Measurements from ENCODE around the gene TTLL11.

Gene TTLL11

DNA sequence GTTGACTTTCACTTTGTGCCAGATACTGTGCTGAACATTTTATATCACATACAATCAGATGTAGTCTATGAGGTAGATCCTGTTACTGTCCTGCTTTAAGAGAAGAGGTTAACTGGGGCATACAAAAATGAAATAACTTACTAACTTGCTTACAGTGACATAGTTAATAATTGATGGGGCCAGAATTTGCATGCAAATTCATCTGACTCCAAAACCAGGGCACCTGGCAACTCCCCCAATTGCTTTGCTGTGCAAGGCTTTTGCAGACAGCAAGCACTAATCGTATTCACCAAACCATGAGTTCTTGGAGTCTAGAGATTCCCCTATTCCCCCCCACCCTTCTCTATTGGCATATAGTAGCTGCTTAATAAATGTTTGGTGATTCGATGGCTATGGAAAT, 155.9 kb downstream of the TTLL11 start:
- DNase-seq (ENCODE audit: low read depth) = no peak

DNA sequence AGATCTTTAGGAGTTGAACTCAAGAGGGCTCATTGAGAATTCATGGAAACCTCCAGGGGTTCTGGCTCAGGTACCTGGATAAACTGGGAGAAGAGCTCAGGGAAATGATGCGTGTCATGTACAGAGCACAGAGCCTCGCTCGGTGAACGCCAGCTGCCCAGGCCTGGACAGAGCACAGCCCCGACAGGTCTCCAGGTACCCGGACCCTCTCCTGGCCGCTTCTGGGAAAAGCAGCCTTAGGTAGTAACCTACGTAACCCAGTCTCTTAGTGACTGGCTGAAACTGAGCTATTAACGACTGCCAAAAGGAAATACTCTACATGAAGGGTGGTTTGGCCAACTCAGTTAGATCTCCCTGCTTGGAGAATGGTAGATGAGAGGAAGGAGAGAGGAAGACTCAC, 157.4 kb downstream of the TTLL11 start:
- no peak for DNase-seq (ENCODE audit: low read depth)

DNA sequence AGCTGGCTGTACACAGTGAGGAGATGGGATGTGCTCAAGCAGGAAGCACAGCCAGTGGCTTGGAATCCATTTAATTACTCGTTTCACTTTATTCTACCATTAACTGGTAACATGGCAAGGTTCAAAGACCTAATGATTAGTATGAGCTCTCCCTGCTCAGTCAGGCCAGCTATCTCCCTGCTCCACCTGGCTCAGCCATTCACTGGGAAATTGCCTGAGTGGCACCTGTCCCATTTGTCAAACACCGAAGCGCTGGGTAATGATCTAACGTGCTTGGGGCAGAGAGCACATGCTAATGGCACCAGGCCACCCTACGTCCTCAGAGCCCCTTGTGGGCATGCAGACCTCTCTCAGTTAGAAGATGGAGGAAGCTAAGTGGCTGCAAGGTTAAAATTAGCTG, 162.2 kb downstream of the TTLL11 start:
- no peak for DNase-seq (ENCODE audit: low read depth)

DNA sequence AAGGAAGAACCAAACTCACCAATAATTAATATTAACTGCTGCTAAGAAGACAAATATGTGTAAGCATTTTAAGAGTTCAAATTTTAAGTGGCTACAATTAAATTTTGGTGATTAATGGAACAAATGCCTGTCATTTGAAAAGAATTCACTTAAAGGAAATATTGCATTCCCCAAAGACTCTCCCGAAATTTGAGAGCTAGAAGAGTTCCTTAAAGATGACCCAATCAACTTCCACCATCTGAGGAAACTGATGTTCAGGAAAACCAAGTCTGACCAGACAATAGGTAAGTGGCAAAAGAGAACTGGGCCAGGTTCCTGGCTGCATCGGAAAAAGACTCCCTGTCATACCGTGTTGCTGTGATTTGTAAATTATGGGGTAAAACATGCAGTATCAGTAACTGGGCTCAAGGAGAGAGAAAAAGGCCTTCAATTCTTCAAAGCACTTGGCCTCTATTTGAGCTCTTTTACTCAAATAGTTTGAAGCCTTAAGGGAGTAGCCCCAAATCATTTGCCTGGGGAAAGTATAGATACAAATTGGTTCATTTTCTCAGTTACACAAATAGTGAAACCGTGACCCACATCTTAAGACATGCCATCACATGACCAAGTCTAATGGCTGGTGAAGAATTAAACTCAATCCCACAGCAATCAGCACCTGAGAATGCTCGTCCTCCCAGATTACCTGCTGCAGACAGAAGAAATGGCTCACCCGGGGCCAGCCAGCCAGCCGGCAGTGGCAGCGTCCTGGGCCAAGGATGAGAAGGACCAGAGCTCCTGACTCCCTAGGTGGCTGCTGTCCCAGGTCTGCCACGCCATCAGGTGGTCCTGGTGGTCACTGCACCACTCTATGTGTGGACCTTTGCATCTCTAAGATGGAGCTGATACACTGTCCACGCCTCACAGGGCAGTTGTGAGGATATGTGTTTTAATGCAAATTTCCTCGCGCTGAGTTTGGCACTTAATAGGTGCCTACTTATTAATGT, 162.9 kb downstream of the TTLL11 start:
- no peak for DNase-seq (ENCODE audit: low read depth)

DNA sequence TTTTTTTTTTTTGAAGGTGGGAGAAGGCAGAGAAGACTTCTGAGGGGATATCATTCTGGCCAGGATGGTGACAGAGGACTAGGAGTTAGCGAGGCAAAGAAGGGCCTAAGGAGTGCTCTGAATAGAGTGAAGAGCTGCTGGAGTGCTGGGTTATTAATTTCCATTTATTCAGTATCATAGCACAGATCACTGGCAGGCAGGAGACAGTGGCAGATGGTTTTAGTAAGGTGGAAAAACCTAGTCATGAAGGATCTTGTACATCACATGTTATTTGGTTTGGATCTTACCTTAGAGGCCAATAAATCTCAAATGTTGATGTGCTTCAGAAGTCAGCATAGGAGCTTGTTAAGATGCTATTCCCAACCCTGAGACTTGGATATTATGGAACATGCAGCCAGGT, 165.5 kb downstream of the TTLL11 start:
- no peak for DNase-seq (ENCODE audit: low read depth)

DNA sequence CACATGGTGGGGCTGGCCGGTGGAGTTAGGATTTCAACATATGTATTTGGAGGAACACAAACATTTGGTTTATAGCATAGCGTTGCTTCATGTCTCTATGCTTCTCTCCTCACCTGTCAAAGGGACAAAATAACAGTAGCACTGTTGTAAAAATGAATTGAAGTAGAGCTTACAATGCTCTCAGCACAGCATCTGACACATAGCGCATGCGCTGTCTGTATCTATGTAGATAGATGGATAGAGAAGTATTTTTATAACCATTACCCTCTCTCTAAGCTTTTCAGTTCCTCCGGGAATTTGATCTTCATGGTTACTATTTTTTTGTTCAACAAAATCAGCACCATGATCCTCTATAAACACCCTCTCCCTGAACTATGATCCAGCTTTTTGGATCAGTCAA, 166.0 kb downstream of the TTLL11 start:
- no peak for DNase-seq (ENCODE audit: low read depth)

DNA sequence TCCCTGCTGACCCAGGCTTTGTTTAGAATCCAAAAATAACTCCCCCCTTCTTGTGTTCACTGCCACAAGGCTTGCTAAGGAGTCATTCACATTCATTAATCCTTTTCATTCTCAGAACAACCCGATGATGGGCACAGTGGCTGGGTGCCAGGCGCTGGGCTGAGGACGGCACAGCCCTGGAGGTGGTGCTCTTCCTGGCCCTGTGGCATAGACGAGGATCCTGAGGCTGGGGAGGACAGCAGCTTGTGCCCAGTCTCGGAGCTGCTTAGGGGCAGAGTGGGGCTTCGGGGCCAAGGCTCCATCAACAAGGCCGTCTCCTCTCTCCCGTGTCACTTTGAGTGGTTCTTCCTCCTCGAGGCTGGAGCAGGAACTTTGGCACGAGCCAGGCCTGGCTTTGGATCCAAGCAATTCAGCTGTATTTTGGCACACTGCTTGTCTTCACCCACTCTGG, 166.7 kb downstream of the TTLL11 start:
- no peak for DNase-seq (ENCODE audit: low read depth)

DNA sequence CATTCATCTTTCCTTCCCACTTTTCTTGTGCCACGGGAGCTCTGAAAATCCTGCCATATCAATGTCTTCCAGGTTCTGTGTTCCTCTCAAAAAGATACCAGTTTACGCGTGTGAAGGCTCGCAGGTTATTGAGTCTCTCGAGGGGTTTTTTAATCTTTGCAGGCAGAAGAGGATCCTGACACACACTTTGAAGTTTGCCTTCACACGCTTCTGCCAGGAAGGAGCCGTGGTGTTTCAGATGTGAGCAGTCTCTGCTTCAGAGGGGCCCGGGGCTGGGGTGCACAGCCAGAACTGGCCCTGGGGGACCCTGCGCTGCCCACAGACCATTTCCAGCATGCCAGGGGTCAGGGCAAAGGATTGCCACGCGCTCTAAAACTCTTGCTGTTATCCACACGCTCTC, 167.2 kb downstream of the TTLL11 start:
- DNase-seq (ENCODE audit: low read depth) = no peak

DNA sequence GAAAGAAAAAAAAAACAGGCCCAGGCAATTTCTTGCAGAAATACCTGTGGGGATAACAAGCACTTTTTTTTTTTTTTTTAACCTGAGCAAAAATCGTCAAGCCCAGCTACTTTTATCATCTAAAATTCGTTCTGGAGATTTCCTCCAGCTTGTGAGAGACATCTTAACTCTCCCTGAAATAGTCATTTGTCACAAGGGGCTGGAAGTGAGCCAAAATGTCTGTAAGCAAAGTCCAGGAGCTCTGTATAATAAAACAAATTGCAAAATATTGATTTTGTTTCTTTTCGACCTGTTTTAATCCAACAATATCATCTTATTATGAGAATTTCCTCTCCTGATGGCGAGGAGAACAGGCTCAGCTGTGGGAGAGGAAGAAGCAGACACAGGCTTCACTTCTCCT, 168.4 kb downstream of the TTLL11 start:
- no peak for DNase-seq (ENCODE audit: low read depth)

DNA sequence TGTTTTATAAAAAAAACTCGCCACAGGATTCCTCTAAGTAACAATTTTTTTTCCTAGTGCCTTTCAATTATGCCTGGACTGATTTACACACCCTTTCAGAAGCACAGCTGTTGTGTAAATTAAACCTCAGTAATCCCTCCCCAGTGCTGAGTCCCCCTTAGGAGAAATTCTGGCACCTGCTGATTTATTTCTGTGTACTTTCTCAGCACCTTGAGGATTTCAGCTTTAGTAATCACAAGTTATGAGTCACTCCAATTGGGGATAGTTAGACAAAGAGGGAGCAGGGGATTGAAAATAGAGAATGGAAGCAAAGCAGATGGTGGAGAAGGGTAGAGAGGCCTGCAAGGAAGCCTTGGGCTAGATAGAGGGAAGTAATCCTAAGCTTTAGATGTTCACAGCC, 171.7 kb downstream of the TTLL11 start:
- DNase-seq (ENCODE audit: low read depth) = no peak

DNA sequence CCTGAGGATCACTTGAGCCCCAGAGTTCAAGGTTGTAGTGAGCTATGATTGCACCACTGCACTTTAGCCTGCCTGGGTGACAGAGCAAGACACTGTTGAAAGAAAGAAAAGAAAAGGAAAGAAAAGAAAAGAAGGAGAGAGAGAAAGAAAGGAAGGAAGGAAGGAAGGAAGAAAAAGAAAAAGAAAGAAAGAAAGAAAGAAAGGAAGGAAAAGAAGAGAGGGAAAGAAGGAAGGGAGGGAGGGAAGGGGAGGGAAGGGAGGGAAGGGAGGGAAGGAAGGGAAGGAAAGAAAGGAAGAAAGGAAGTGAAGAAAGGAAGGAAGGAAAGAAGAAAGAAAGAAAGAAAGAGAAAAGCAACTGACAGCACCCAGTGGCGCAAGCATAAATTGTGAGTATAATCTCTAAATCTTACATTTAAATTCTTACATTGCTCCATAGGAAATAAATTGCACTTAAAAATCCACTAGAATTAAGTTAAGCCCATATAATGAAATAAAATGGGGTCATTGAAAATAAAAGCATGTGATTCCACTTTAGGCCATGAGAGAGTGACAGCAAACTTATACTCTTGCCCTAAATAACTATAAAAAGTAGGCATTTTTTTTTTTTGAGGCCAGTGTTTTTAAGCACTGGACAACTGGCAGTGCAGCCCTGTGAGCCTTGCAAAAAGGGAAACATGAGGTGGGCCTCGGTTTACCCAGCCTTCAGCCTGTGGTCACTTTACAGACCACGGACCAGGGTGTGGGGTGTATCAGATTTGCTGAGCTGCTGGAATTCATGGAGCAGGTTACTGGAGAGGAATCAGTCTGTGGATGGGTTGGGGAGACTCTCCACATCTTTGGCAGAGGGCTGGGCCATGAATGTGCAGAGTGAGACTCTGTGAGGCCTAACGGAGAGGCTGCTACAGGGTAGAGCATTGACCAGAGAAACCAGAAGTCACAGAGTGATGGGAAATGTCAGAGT, 175.5 kb downstream of the TTLL11 start:
- DNase-seq (ENCODE audit: low read depth) = no peak

DNA sequence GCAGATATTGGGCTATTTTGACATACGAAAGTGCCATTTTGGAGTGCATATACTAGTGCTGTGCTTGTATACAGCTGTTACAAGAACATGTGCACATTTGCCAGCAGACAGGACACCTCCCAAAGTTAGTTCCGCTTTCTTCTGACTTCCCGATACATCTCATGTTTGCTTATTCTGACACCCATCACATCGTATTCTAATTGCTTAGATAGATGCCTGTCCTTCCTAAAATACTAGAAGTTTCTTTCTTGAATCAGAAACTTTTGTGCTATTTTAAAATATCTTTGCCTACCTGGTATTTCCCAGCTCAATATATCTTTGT, 177.8 kb downstream of the TTLL11 start:
- no peak for DNase-seq (ENCODE audit: low read depth)

DNA sequence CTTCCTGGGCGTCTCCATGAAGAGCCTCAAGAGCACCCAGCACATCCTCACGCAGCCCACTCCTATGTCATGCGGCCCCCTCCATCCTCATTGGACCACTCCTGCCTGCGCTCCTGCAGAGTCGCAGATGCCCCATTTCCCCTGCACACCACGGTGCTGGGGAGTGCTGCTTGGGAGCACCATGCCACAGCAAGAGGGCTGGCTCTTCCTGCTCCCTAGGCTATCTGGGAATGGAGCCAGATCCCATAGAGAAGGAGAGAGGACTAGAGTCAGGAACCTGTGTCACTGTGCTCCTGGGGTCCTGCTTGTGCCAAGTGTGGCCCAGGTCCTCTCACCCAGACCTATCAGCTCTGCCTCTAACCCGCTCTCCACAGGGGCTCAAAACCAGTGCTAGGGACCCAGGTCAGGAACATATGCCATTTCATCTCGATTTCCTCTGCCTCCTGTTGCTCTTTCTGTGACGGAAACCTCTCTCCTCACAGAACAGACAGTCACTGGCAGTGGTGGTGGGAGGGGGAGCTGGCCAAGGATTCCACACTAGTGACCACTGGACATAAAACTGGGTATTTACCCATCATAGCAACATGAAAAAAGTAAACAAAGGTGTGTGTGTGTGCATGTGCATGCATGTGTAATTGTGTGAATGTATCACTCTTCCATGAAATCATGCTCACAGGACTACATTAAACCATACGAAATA, 178.4 kb downstream of the TTLL11 start:
- no peak for DNase-seq (ENCODE audit: low read depth)

DNA sequence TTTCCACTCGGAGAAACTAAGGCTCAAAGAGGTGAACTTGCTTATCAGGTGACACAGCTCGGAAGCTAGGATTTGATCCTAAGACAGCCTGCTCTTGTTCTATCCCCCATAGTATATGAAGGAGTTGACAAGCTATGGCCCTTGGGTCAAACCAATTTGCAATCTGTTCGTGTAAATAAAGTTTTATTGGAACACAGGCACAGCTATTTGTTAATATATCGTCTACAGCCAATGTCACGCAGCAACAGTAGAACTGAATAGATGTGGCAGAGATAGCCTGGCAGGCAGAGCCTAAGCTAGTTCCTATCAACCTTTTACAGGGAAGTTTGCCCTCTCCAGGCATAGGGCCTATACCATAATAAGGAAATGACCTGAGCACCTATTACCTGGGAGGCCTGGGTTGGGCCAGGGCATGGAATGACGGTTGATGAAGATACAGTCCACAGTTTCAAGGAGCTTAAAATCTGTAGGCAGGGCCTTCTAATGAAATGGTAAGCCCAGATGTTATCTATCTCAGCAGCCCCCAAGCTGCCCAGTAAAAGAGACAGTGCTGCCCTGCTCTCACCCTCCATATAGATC, 179.0 kb downstream of the TTLL11 start:
- no peak for DNase-seq (ENCODE audit: low read depth)

DNA sequence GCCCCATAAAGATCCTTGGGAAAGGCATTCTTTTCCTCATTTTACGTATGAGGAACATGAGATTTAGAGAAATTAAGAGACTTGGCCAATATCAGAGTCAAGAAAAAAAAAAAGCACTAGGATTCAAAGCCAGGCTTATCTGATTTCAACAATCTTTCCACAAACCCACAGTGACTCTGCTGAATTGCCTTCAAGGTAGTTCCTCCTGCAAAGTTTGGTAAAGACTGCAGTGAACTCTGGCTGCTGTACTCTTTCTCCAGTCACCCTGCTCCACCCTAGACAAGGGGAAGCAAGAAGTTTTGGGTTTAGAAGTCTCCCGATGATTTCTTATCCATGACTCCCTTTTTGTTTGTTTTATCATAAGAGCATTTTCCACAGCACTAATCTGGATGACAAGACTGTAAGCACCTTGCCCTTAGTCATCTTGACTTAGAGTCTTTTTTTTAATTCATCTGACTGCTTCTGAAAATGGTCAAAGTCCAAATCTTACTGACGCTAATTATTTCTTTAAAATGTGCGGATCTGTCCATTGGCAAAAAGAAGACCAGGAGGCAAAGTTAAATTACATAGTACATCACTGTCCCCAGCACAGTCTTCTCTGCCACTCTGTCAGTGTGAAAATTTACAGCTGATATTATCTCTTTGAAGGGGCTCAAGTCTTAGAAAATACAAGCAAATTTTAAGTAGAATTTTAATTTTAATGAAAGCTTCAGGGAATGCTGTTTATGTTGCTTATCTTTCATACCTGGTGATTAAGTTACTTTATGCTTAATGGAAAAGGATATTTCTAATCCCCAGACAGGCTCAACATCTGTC, 180.1 kb downstream of the TTLL11 start:
- peak; percentile 15 for DNase-seq (ENCODE audit: low read depth)

DNA sequence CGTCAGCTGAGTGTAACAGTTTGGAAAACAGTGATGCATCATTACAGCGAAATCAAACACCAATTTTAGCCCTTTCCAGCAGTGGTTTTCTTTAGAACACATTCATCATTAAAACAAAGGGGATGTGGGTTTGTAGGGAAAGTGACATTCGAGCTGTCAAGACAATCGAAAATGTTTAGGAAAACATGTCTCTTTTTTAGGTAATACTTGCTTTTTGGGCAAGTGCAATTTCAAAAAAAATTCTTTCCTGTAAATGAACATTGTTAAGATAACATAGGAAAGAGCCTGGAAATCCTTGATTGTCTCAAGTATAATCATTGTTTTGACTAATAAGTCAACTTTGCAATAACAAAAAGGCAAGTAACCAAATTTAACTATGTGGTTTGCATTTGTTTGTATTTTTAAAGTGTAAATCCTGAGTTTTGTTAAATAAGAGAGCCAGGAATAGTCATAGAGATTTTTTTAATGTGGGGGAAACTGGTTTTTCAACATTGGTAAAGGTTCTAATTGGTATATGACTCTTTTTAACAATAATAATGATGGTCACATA, 182.5 kb downstream of the TTLL11 start:
- no peak for DNase-seq (ENCODE audit: low read depth)

DNA sequence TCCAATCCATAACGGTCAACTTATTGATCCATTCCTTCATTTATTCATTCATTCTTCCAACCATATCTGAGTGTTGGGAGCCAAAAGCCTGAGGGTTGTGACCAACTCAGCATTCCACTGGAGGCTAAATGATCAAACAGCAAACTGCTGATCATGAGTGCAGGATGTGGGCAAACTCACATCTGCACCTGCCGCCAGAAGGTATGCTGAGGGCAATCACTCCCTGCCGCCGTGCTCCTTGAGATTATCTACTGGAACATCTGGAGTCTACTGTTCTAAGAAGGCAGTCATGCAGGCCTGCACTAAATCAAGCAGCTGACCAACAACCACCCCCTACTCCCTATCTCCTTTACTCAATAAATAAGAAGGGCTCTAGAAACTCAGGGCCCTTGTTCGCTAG, 184.0 kb downstream of the TTLL11 start:
- no peak for DNase-seq (ENCODE audit: low read depth)

DNA sequence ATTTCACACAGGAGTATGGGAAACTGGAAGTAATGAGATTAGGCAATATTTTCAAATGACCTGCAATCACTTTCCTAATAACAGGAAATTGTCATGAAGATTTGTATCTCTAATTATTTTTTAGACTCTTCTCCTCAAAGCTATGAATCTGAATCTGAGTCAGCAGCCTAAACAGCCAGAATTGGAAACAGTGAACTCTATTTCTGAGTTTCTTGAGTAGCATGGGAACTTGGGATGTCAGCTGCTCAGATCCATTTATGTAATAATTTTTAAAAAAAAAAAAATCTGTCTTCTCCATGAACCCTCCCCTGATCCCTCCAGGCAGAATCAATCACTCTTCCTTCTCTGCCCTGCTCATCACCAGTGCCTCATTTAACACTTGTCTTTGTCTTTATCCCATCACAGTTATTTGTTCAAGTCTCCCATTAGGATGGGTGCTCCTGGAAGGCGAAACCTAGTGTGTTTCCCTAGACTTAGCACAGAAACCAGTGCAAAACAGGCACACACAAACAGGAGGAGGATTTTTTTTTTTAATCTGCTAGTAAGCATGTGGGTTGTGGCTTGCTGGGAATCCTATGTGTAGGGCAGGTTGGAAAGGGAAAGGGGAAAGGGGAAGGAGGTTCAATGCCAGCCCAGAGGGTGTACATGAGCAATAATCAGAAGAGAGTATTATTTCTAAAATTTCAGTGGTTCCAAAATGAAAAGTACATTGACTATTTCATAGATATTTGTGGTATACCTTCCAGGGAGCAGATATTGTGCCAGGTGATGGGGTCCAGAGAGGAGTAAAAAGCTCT, 186.8 kb downstream of the TTLL11 start:
- peak; percentile 35 for DNase-seq (ENCODE audit: low read depth)

DNA sequence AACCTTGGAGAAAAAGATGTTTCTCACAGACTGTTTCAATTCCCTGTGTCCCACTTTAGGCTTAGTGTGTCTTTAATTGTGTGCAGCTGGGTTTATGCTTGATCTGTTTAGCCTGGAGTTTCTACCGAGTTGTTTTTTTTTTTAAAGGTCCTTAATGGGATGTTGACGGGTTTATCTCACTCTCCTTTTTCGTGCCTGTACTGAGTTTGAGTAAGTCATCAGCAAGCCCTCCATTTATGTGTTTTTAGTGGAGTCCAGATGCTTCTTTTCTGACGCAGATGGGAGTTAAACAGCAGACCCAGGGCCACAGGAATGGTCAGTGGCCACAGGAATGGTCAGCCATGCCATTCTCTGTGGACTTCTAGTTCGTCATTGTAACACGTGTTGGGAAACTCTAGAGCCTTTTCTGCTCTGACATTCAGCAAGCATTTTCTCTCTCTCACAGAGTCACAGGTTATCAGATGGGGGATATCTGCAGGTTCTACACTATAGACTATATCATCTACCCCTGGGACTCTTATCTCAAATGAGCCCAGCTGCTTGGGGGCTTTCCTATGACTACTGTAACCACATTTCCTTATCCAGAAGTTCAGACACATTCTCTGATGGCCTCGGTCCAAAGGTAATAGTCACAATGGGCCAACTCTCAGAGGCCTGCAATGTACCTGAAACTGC, 190.5 kb downstream of the TTLL11 start:
- DNase-seq (ENCODE audit: low read depth) = peak; percentile 84
